ENCODE data around the gene PRKCE. TPM values are rescaled to one million over a fixed set of nuclear protein-coding genes. Genes with fewer than 3 reads are reported as not detected.

Gene PRKCE
- total RNA-seq, 1 experiment from 2014 or later = 21.7 TPM

GRCh38 chr2:46009315-46009714 is 357.8 kb downstream of the PRKCE start:
- Histone ChIP-seq H3F3A (ENCODE audit: insufficient read depth, low read depth) (peaks cover 9% of the 10 kb centered on the region; the same call in 1 of the 2 replicates), H3K9me2 (ENCODE audit: insufficient read depth) (no peaks in the 10 kb centered on the region), H3K9me3 (ENCODE audit: insufficient read depth, low read depth) (no peaks in the 10 kb centered on the region), H3K4me1 (replicated peaks; ENCODE audit: insufficient read depth) (peaks cover 18% of the 10 kb centered on the region), H3K4me2 (no peak overlapping the region), H3K27me3 (ENCODE audit: insufficient read depth, low read depth) (no peaks in the 10 kb centered on the region), H3K36me3 (ENCODE audit: low read depth) (peaks cover 5% of the 10 kb centered on the region; the same call in 1 of the 2 replicates), H2AFZ (no peak overlapping the region), H3K27ac (0 out of 2 replicates have a peak overlapping the region, but pooled peaks have one; percentile 40), H3K4me3 (no peak overlapping the region), H4K20me1 (ENCODE audit: insufficient read depth) (no peaks in the 10 kb centered on the region), H3K79me2 (ENCODE audit: low read depth) (no peaks in the 10 kb centered on the region)
- BruUV-seq (replicated peaks) = no TSS peak
- ChIA-PET POLR2A (ENCODE audit: unreplicated experiment) (interaction anchor here (0.6 kb wide), 1 partner anchor 367 kb away, joined by 3 read pairs; no protein-coding TSS in a partner anchor), CTCF (no interaction called here)
- no peak for DNase-seq
- intact Hi-C loops (cut with micrococcal nuclease; ENCODE audit: unreplicated experiment) = no loop called here
- no peak for TF ChIP-seq CTCF (conservative IDR thresholded peaks at IDR 0.05)
- no peak for TF ChIP-seq EZH2 (IDR thresholded peaks at IDR 0.05; ENCODE audit: low read depth)

- H3K4me2 ChIP-seq = no peak overlapping the region
- no peak overlapping the region for H2AFZ ChIP-seq
- CTCF ChIA-PET = no interaction called here
- peaks cover 5% of the 10 kb centered on the region; the same call in 1 of the 2 replicates for H3K36me3 ChIP-seq (ENCODE audit: low read depth)
- TF ChIP-seq EZH2 (IDR thresholded peaks at IDR 0.05; ENCODE audit: low read depth) (no peak), CTCF (conservative IDR thresholded peaks at IDR 0.05) (no peak)
- no TSS peak for BruUV-seq (replicated peaks)
- no peaks in the 10 kb centered on the region for H3K27me3 ChIP-seq (ENCODE audit: insufficient read depth, low read depth)
- POLR2A ChIA-PET (ENCODE audit: unreplicated experiment) = no interaction called here
- intact Hi-C loops (cut with micrococcal nuclease; ENCODE audit: unreplicated experiment) = loop anchor here (1.0 to 5.0 kb wide), 5 partner anchors 53 to 879 kb away; no protein-coding TSS in a partner anchor
- no peaks in the 10 kb centered on the region for H3K79me2 ChIP-seq (ENCODE audit: low read depth)
- DNase-seq = no peak
- H3K9me3 ChIP-seq (ENCODE audit: insufficient read depth, low read depth) = no peaks in the 10 kb centered on the region
- peaks cover 18% of the 10 kb centered on the region for H3K4me1 ChIP-seq (replicated peaks; ENCODE audit: insufficient read depth)
- H3K27ac ChIP-seq = no peak overlapping the region
- H4K20me1 ChIP-seq (ENCODE audit: insufficient read depth) = no peaks in the 10 kb centered on the region
- H3F3A ChIP-seq (ENCODE audit: insufficient read depth, low read depth) = peaks cover 9% of the 10 kb centered on the region; the same call in 1 of the 2 replicates
- H3K9me2 ChIP-seq (ENCODE audit: insufficient read depth) = no peaks in the 10 kb centered on the region
- no peak overlapping the region for H3K4me3 ChIP-seq
These were observed 358.3 kb downstream of the PRKCE start for GRCh38 chr2:46009772-46010171.

- no peak for DNase-seq
- Histone ChIP-seq H3K4me3 (no peak overlapping the region), H3K27ac (no peak overlapping the region), H3K4me1 (replicated peaks; ENCODE audit: insufficient read depth) (peaks cover 18% of the 10 kb centered on the region), H3K79me2 (ENCODE audit: low read depth) (no peaks in the 10 kb centered on the region), H3K27me3 (ENCODE audit: insufficient read depth, low read depth) (no peaks in the 10 kb centered on the region), H3K4me2 (no peak overlapping the region), H2AFZ (no peak overlapping the region), H3K9me3 (ENCODE audit: insufficient read depth, low read depth) (no peaks in the 10 kb centered on the region), H3K36me3 (ENCODE audit: low read depth) (peaks cover 5% of the 10 kb centered on the region; the same call in 1 of the 2 replicates), H4K20me1 (ENCODE audit: insufficient read depth) (no peaks in the 10 kb centered on the region), H3F3A (ENCODE audit: insufficient read depth, low read depth) (peaks cover 9% of the 10 kb centered on the region; the same call in 1 of the 2 replicates), H3K9me2 (ENCODE audit: insufficient read depth) (no peaks in the 10 kb centered on the region)
- TF ChIP-seq CTCF (conservative IDR thresholded peaks at IDR 0.05) (no peak), EZH2 (IDR thresholded peaks at IDR 0.05; ENCODE audit: low read depth) (no peak)
- CTCF ChIA-PET = interaction anchor here (0.5 to 1.0 kb wide), 4 partner anchors 53 to 365 kb away, joined by 3 to 12 read pairs (median 4); no protein-coding TSS in a partner anchor
- intact Hi-C loops (cut with micrococcal nuclease; ENCODE audit: unreplicated experiment) = loop anchor here (1.0 to 5.0 kb wide), 5 partner anchors 52 to 878 kb away; no protein-coding TSS in a partner anchor
- POLR2A ChIA-PET (ENCODE audit: unreplicated experiment) = no interaction called here
- no TSS peak for BruUV-seq (replicated peaks)
These were observed 358.9 kb downstream of the PRKCE start for GRCh38 chr2:46010223-46010924.
